Frontal cortex (tissue), 4 donors: ENCODE measurements around the gene SPCS1. TPM values are rescaled to one million over a fixed set of nuclear protein-coding genes. Genes with fewer than 3 reads are reported as not detected.
A peak's percentile ranks its signal among the peaks of the same experiment; 100 is the strongest.

Experiments
- DNase-seq, 2 donors: peaks; one replicate each; pipeline ENCODE4 v3.0.0; 2012; ENCODE audit warnings: low spot score in 2 of 2
- FAIRE-seq: peaks from 2 replicates; lab custom pipeline; 2012; peaks lifted over from hg19 to GRCh38; lab: Jason Lieb, UNC
- total RNA-seq: library from RNA; depleted of rRNA; stranded (reverse); fragments of >200 nt; gene quantifications from one replicate; pipeline ENCODE4 v1.2.3, GENCODE V29; 2014
- donor health status: control.
- donor health status: control.
- donor health status: control.

Gene SPCS1
- total RNA-seq, 1 donor from 2014 or later, result 39.9 TPM

DNA sequence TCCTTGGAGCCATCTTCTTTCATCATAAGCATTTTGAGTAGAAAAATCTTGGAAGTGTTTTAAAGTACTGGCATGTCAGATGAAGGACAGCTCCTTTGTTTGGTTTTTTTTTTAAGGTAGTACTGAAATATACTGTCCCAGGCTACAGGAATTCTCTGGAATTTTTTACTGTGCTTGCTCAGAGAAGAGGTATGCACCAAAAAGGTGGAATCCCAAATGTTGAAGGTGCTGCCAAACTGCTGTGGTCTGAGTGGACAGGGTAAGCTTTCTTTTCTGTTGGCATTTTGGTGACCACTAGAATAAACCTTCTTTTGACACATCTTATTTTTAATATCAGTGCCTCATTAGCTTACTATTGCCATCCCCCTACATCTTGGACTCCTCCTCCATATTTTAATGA is 12.8 kb upstream of the SPCS1 start:
- FAIRE-seq (no peak), DNase-seq (no peak)

DNA sequence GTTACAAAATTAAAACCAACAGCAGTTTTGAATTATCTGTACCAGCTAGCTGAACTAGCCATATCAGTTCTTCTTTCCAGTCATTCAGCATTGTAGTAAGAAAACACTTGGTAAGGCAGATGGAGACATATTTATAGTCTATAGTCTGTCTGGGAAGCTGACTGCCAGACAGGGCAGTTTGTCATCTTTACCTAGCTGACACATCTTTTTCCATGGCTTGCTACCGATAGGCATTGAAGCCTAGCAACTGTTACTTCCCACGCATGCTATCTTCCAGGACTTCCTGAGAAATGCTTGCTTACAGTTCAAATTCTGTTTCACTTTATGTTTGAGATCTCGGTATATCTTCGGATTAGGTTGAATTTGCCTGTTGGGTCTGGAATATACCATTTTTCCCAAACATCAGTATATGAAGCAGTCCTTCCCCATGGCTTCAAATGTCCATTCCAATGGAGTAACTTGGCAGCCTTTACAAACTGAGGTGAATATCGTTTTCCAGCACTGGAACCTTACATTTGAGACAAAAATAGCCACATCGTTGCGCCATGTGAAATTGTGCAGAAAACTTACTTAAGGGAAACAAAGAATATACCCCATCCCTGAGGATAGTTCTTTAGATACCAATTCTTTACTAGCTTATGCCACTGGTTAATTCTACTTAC is 11.2 kb upstream of the SPCS1 start:
- FAIRE-seq, result no peak
- DNase-seq, result no peak

DNA sequence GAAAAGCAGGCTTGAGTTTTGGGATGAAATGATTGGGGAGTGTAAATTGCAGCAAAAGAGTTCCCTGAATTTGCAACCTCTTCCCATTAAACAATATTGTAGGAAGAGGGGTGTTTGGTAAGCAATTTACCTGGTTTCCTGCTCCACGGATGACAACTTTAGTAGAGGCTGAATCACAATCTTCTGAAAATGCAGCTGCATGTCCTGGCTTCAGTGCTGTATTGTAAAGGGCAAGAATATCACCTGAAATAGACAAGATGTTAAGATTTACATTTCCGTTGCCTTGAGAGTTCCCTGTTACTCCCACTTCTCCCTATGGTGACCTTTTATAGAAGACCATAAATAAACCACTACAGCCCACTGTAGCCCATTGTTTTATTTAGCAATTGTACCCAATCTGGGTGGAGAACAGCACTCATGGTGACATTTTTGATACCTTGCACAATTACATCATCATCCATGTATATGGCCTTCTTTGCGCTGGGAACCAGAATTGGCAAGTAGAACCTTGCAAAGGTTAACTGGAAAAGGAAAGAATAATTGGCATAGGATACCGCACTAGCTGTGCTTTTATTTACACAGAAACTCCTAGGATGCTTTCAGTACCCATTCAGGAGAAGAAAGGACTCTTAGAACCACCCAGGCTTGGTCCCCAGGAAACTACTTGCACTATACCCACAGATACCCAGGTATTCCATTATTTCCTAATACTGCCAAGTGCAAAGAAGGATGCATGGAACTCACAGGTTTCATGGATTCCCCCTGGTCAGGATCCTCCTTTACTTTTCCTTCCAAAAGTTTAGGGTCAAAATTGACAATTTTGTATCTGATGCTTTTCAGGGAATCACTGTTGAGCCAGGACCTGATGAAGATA is 9.9 kb upstream of the SPCS1 start:
- no peak for DNase-seq
- FAIRE-seq, result no peak

DNA sequence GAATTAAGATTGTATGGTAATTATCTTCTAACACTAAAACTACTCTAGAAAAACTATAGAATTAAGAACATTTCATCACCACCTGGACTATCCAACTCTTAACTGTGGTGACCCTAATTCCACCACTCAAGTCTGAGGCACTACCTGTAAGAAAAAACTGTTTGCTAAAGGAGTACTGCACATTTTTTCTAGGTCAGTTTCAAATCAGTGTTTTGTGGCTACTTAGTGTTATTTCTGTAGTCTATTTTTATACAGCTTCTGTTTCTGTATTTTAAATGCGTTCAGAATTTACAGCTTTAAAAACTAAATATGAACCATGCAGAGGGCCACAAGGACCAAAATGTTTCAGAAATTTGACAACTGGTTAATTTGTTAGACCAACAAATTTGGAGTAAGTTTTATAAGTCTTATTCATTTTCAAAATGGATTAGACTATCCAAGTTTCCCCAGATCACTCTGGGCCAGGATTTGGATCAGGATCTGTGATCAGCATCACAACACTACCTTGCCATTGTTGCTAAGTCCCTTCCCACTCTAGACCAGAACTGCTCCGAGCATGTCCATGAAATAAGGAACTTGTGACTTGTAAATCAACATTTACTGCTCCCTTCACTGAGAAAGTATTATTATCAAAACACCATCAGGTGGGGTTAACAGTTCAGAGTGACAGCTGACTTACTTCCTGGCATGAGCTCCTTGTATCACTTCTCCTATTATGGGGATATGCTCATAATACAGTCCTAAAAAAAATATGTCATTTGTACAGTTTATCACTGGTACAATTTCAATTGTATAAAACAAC is 8.9 kb upstream of the SPCS1 start:
- FAIRE-seq, result no peak
- DNase-seq, result no peak

DNA sequence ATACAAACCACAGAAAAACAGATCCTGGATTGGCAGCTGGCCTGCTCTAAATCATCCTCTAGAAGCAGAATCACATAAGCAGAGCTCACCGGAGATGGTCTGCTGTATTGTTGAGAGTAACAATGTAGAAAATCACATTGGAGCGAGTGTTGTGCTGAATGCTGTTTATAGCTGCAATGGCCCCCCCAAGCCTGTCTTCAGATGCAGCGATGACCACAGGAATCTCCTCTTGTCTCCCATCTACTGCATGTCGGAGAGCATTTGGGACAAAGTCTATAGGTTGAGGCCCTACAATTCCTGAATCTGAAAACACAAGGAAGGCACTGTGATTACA is 8.3 kb upstream of the SPCS1 start:
- DNase-seq (no peak), FAIRE-seq (no peak)

DNA sequence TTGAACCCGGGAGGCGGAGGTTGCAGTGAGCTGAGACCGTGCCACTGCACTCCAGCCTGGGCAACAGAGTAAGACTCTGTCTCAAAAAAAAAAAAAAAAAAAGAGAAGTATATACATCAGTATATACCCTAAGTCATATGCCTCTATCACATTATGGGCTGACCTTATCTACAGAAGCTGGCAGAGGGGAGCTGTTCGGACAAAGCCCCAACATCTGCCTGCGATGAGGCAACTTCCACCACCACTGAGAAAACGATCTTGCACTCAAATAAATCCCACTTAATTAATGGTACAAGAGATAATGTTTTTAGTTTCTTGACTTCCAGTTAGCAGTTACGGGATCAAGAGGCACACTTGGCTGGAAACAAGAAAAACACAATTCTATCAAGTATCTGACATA is 2.6 kb upstream of the SPCS1 start:
- FAIRE-seq (no peak), DNase-seq (no peak)

DNA sequence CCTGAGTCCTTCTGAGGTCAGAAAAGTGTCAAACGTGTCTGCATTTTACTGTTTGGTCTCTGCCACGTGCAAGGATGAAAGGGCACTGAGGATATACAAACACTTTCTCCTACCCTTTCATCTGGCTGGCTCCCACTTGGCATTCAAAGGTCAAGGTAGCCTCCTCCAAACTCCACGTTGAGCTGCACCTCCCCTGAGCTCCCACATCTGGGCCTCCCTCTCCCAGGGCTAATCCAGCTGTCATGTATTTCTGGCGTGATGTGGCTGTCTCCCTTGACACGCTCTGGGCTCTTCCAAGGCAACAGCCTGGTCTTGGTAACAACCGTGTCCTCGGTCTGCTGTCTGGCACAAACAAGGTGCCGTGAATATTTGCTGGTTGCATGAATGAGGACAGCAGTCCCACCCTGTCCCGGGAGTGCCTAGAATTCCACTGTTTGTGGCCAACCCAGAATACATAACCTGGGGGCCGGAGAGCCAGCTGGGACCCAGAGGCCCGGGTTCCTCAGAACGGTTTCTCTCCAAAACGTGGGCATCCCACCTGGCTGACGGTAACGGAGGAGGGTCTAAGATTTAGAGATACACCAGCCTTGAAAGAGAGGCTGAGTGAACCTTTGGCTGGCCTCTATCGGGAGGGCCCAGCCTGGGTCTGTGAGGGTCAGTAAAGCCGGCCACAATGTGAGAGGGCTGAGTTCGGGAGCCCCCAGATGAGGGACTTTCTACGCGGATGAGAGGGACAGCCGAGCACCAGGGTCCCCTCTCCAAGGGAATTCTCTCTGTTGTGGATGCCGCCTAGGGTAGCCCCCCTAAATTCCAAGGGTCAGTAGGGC is 1.1 kb upstream of the SPCS1 start:
- FAIRE-seq, result no peak
- DNase-seq, result peak in 1 of 2 donors; percentile 26

DNA sequence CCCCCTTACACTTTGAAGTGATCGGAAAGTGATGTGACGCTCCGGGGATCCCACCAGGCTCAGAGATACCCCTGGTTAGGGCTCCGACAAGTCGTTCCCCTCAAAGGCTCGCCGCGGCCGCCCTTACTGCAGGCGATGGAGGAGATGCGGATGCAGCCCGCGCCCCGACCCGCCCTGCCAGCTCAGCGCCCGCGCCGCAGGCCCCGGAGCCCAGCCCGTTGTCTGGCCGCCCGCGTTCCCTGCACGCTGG is 543 bp upstream of the SPCS1 start:
- FAIRE-seq (no peak), DNase-seq (no peak)

DNA sequence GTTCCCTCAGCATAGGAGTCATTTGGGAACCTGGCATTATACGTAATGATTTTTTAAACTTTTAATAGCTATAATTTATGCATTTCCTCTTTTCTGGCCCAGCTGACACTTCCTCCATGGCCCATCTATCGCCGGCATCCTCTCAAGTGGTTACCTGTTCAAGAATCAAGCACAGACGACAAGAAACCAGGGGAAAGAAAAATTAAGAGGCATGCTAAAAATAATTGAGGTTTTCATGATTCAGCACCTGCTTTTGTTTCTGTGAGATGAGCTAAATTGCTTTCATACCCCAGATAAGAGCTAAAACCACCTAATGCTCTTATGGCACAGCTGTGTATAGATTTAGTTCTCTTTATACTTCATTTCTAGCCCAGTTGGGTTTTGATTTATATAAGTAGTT is 1.7 kb downstream of the SPCS1 start:
- FAIRE-seq, result no peak
- no peak for DNase-seq

DNA sequence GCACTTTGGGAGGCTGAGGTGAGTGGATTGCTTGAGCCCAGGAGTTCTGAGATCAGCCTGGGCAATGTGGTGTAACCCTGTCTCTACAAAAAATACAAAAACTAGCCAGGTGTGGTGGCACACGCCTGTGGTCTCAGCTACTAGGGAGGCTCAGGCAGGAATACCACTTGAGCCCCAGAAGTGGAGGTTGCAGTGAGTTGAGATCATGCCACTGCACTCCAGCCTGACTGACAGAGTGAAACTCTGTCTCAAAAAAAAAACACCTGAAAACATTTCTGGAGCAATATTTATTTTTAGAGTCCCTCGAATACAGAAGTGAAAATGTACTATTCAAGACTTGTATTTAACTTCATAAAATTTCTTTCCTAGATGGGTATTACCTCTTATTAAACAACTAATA is 4.6 kb downstream of the SPCS1 start:
- FAIRE-seq, result no peak

DNA sequence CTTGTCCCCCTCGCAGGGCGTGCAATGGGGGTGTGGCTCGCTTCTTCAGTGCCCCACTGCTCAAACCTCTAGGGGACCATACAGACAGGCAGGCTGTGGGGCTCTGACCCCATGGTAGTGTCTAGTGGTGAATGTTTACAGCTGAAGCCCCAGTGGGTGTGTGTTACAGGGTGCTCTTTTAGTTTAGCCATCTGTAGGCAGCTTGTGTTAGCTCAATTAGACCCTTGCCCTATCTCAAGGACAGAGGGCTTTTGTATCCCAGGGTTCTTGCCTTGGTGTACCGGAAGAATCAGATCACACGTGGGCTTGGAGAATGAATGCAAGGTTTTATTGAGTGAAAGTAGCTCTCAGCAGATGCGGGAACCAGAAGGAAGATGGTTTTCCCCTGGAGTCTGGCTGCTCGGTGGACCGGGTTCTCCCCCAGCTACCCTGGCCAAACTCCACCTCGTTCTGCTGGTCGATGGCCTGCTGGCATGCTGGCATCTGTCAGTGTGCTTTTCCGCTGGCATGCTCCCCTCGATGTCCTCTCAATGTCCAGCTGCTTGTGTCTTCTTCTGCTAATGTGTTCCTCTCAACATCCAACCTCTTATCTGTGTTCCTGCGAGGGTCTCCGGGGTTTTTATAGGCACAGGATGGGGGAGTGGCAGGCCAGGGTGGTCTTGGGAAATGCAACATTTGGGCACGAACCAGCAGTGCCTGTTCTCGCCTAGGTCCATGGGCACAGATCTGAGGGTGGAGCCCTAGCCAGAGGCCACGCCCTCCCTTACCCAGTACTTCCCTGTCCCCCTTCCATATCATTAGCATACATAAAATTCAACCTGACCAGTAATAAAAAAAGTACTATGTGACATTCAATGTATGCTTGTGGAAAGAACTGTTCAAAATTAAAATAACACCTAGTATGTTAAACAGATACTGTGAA is 6.6 kb downstream of the SPCS1 start:
- no peak for FAIRE-seq
- no peak for DNase-seq

More for the DNA sequence above, 4.6 kb downstream of the SPCS1 start:
- no peak for DNase-seq

DNA sequence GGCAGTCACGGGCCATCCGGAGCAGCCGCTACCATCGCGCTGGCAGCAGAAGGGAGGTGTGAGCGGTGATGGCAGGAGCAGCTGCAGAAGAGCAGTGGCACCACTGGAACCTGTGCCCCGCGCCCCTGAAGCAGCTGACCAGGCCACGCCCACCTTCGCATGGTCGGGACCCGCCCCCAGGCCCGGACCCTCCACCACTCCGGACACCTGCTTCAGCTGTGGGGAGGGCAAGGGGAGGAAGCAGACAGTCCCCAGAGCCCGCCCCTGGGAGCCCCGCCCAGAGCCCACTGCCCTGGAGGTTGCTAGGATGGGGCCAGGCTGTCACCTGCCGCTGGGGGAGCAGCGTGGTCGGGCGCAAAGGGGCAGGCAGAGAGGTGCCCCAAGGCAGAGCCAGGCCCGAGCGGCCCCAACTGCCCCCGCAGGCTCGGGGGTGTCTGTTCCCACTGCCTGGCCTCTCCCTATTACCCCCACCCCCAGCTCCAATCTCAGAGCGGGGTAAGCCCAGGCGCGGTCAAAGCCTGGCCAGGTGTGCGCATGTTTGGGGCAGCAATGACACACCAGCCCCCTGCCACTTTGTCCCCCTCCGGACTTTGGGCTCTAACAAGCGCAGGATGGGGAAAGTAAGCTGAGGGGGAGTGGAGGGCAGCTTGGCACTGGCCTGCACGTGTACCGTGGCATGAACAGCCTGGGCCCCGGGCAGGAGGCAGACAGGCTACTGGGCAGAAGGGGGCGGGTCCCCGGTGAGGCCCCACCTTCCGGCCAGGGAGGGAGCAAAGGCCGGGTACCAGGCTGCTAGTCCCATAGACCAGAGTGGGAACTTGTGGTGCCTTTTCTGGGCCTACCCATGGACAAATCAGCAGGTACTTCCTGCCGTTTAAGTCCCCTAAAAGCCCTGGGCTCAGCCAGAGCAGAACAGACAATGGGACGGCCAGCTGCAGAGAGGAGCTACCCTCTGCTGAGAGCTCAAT is 8.7 kb downstream of the SPCS1 start:
- no peak for FAIRE-seq

DNA sequence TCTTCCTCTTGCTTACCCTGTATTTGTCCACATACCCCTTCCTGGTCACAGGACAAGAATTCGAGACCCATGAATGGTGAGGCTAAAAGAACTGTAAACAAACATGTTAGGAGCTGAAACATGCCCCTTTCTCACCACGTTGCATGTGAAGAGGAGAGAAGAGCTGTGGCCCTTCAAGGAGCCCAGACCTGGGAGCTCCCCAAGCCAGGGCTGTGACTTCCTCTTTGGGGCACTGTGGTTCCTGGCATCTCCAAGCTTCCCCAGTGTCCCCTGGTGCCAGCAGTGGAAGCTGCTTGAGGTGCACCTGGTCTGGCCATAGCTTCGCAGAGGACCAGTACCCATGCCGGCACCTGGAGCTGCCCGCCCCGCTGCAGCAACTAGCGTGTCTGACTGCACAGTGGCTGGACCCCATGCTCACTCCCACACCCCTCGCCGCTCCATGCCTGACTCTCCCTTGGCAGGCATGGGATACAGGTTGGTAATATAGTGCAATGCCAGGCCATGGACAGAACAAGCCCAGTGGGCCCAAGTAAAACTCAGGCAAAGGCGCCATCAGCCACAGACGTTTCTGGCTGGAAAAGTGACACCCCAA is 9.9 kb downstream of the SPCS1 start:
- DNase-seq (no peak), FAIRE-seq (no peak)

More for the DNA sequence above, 8.7 kb downstream of the SPCS1 start:
- no peak for DNase-seq

DNA sequence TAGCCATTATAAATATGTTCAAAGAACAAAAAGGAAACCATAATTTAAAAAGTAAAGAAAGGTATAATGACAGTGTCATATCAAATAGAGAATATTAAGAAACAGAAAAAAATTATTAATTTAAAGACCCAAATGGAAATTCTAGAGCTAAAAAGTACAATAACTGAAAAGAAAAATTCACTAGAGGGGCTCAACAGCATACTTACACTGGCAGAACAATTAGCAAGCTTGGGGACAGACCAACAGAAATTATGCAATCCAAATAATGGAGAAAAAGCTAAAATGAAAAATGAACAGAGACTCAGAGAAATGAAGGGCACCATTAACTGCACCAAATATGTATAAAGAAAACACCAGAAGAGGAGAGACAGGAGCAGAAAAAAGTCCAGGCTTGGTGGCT is 13.7 kb downstream of the SPCS1 start:
- FAIRE-seq (no peak), DNase-seq (no peak)

DNA sequence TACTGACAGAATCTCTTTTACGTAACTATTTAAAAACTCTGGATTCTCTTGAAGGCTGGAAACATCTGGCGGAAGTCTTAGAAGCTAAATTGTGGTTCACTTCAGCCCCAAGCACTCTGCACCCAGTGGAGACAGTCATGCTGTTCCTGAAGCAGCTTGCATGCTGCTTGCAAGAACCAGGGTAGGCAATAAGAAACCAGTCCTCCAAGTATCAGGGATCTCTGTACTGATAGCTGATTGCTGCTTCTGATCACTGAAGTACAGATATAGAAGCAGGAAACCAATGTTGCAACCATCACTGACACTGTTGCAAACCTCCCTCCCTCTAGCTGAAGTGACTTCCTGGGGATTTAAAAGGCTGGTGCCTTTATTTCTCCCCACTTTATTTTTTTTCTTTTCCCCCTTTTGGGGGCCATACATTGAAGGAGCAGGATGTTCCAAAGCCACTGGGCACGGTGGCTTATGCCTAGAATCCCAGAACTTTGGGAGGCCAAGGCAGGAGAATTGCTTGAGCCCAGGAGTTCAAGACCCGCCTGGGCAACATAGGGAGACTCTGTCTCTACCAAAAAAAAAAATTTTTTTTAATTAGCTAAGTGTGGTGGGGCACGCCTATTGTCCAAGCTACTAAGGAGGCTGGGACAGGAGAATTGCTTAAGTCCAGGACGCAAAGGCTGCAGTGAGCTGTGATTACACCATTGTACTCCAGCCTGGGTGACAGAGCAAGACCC is 15.3 kb downstream of the SPCS1 start:
- DNase-seq (no peak), FAIRE-seq (no peak)

DNA sequence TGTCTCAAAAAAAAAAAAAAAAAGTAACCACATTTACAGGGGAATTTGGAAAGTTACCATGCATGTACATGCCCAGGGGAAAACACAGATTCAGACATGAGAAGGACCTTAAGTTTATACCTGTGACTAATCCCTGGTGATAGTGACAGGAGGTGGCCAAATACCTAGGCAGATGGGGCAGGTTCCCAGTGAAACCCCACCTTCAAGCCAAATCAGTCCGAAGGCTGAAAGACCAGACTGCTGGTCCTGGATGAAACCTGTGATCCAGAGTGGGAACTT is 15.8 kb downstream of the SPCS1 start:
- FAIRE-seq (no peak), DNase-seq (no peak)

DNA sequence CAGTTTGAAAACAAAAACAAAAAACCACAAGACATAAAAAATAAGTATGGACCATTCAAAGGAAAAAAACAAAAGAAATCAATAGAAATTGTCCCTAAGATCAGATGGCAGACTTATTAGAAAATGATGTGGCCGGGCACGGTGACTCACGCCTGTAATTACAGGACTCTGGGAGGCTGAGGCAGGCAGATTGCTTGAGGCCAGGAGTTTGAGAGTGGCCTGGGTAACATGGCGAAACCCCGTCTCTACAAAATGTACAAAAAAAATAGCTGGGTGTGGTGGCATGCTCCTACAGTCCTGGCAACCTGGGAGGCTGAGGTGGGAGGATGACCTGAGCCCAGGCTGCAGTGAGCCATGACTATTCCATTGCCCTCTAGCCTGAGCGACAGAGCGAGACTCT is 16.6 kb downstream of the SPCS1 start:
- no peak for FAIRE-seq
- no peak for DNase-seq
